Effector memory CD4-positive, alpha-beta T cell (primary cell): ENCODE data around the gene IYD.

ENCODE experiments used
- DNase-seq, 3 donors: peaks; one replicate each; pipeline ENCODE4 v3.0.0-alpha.2; 2020
- H3K27ac ChIP-seq: 2 replicates; pipeline ENCODE4 v1.7.0; 2013; ENCODE audit warnings: mild to moderate bottlenecking, low read length, moderate library complexity; ENCODE audit not compliant: insufficient read depth, poor library complexity, severe bottlenecking
- H3K27me3 ChIP-seq: replicated peaks from 2 replicates; pipeline ENCODE4 v1.7.0; 2013; ENCODE audit warnings: mild to moderate bottlenecking, low read length; ENCODE audit not compliant: insufficient read depth, control insufficient read depth, poor library complexity, severe bottlenecking
- H3K36me3 ChIP-seq: 2 replicates; pipeline ENCODE4 v1.7.0; 2013; ENCODE audit warnings: mild to moderate bottlenecking, low read length, moderate library complexity; ENCODE audit not compliant: control insufficient read depth, insufficient read depth
- H3K4me1 ChIP-seq: 2 replicates; pipeline ENCODE4 v1.7.0; 2013; ENCODE audit warnings: low read length, mild to moderate bottlenecking; ENCODE audit not compliant: control insufficient read depth, insufficient read depth, poor library complexity, severe bottlenecking
- H3K4me3 ChIP-seq: 2 replicates; pipeline ENCODE4 v1.7.0; 2013; ENCODE audit warnings: low read length, low read depth, mild to moderate bottlenecking; ENCODE audit not compliant: insufficient read depth, poor library complexity, severe bottlenecking
- H3K9me3 ChIP-seq: 2 replicates; pipeline ENCODE4 v1.7.0; 2013; ENCODE audit warnings: mild to moderate bottlenecking, low read length, moderate library complexity; ENCODE audit not compliant: control insufficient read depth

IYD gene

DNA sequence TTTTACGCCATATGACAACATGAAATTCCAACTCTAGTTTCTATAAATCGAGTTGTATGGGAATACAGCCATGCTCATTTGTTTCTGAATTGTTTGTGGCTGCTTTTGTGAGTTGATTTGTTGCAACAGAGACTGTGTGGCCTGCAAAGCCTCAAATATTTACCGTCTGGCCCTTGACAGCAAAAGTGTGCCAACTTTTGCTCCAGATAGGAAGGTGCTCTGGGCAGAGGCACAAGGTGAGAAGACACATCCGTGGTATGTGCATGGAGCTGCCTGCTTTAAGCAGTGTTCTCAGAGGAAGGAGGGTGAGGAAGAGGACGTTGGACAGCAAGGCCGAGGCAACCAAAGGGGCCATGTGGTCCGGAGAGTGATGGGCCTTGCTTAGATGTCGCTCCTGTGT lies 57.4 kb downstream of the IYD start:
- H3K27ac ChIP-seq: no peak overlapping the region
- H3K4me3 ChIP-seq: no peak overlapping the region
- no peaks in the 10 kb centered on the region for H3K36me3 ChIP-seq
- no peaks in the 10 kb centered on the region for H3K4me1 ChIP-seq
- no peaks in the 10 kb centered on the region for H3K9me3 ChIP-seq
- no peak for DNase-seq
- no peaks in the 10 kb centered on the region for H3K27me3 ChIP-seq

DNA sequence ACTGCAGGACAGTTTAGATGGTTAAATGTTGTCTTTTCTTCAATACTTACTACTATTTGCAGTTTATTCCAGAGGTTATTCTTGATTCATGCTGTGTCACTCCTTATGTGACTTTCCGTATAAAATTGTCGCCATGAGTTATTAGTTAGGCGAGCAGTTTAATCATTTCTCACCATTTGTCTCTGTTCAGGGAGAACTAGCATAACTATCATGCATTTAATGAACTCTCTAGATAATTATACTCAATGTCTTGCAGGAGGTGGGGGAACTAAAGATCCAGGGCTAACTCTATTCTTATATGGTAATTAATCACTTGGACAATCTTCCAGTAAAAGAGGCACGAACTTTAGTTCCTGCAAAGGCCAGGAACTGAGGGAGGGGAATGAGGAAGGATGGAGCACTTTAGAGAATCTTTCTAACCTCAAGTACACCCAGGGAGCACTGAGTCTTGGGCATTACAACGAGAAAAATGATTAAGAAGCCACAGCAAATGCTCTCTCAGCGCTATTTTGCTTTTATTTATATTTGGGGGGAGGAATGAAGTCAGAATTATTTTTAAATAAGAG lies 58.3 kb downstream of the IYD start:
- Histone ChIP-seq H3K27ac (no peak overlapping the region), H3K4me1 (no peaks in the 10 kb centered on the region), H3K36me3 (no peaks in the 10 kb centered on the region), H3K27me3 (no peaks in the 10 kb centered on the region), H3K9me3 (no peaks in the 10 kb centered on the region), H3K4me3 (no peak overlapping the region)
- no peak for DNase-seq

- H3K4me1 ChIP-seq: no peaks in the 10 kb centered on the region
- DNase-seq: no peak
Measured at GRCh38 chr6:150427843-150428242, 59.0 kb downstream of the IYD start.

GRCh38 chr6:150430815-150431214 lies 62.0 kb downstream of the IYD start:
- no peaks in the 10 kb centered on the region for H3K4me1 ChIP-seq
- no peak overlapping the region for H3K27ac ChIP-seq
- H3K27me3 ChIP-seq: no peaks in the 10 kb centered on the region
- H3K9me3 ChIP-seq: no peaks in the 10 kb centered on the region
- DNase-seq: no peak
- no peaks in the 10 kb centered on the region for H3K36me3 ChIP-seq
- H3K4me3 ChIP-seq: no peak overlapping the region

More at GRCh38 chr6:150427843-150428242, 59.0 kb downstream of the IYD start:
- H3K27ac ChIP-seq: no peak overlapping the region
- H3K9me3 ChIP-seq: no peaks in the 10 kb centered on the region
- H3K36me3 ChIP-seq: no peaks in the 10 kb centered on the region
- no peaks in the 10 kb centered on the region for H3K27me3 ChIP-seq
- H3K4me3 ChIP-seq: no peak overlapping the region

GRCh38 chr6:150435360-150435759 lies 66.5 kb downstream of the IYD start:
- no peaks in the 10 kb centered on the region for H3K36me3 ChIP-seq
- DNase-seq: no peak
- H3K27me3 ChIP-seq: no peaks in the 10 kb centered on the region
- H3K27ac ChIP-seq: no peak overlapping the region
- no peaks in the 10 kb centered on the region for H3K9me3 ChIP-seq
- no peaks in the 10 kb centered on the region for H3K4me1 ChIP-seq
- no peak overlapping the region for H3K4me3 ChIP-seq

GRCh38 chr6:150435832-150436231 lies 67.0 kb downstream of the IYD start:
- Histone ChIP-seq H3K36me3 (no peaks in the 10 kb centered on the region), H3K4me1 (no peaks in the 10 kb centered on the region), H3K27ac (no peak overlapping the region), H3K27me3 (no peaks in the 10 kb centered on the region), H3K4me3 (no peak overlapping the region), H3K9me3 (no peaks in the 10 kb centered on the region)
- no peak for DNase-seq

GRCh38 chr6:150439373-150439772 lies 70.6 kb downstream of the IYD start:
- Histone ChIP-seq H3K27me3 (no peaks in the 10 kb centered on the region), H3K27ac (no peak overlapping the region), H3K9me3 (no peaks in the 10 kb centered on the region), H3K36me3 (no peaks in the 10 kb centered on the region), H3K4me1 (no peaks in the 10 kb centered on the region), H3K4me3 (no peak overlapping the region)
- DNase-seq: no peak

- Histone ChIP-seq H3K36me3 (no peaks in the 10 kb centered on the region), H3K4me3 (no peak overlapping the region)
- DNase-seq: no peak
Measured at GRCh38 chr6:150443621-150444020, 74.8 kb downstream of the IYD start.

GRCh38 chr6:150444308-150444707 lies 75.5 kb downstream of the IYD start:
- Histone ChIP-seq H3K4me1 (no peaks in the 10 kb centered on the region), H3K4me3 (no peak overlapping the region), H3K27me3 (no peaks in the 10 kb centered on the region), H3K9me3 (no peaks in the 10 kb centered on the region), H3K27ac (no peak overlapping the region), H3K36me3 (no peaks in the 10 kb centered on the region)
- DNase-seq: no peak

More at GRCh38 chr6:150443621-150444020, 74.8 kb downstream of the IYD start:
- no peaks in the 10 kb centered on the region for H3K27me3 ChIP-seq
- H3K4me1 ChIP-seq: no peaks in the 10 kb centered on the region
- no peaks in the 10 kb centered on the region for H3K9me3 ChIP-seq
- no peak overlapping the region for H3K27ac ChIP-seq

DNA sequence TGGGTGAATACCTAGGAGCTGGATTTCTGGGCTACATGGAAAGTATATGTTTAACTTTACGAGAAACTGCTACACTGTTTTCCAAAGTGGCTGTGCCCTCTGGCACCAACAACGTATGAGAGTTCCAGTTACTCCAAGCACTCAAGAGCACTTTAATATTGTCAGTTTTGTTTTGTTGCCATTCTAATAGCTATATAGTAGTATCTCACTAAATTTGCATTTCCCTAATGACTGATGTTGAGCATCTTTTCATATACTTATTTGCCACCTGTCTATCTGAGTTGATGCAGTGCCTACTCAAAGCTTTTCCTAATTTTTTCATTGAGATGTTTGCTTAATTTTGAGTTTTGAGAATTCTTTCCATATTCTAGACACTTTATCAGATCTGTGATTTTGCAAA lies 76.7 kb downstream of the IYD start:
- H3K9me3 ChIP-seq: no peaks in the 10 kb centered on the region
- H3K4me3 ChIP-seq: no peak overlapping the region
- no peaks in the 10 kb centered on the region for H3K27me3 ChIP-seq
- no peaks in the 10 kb centered on the region for H3K36me3 ChIP-seq
- H3K27ac ChIP-seq: no peak overlapping the region
- no peak for DNase-seq
- H3K4me1 ChIP-seq: no peaks in the 10 kb centered on the region
